Activated T-cell treated with anti-CD3 and anti-CD28 coated beads for 24 hours (primary cell): ENCODE measurements around the gene ANKMY1.

Experiments
- DNase-seq: peaks from one replicate; pipeline ENCODE4 v3.0.0-alpha.2; 2020; ENCODE audit warnings: low read depth

ANKMY1 gene

DNA sequence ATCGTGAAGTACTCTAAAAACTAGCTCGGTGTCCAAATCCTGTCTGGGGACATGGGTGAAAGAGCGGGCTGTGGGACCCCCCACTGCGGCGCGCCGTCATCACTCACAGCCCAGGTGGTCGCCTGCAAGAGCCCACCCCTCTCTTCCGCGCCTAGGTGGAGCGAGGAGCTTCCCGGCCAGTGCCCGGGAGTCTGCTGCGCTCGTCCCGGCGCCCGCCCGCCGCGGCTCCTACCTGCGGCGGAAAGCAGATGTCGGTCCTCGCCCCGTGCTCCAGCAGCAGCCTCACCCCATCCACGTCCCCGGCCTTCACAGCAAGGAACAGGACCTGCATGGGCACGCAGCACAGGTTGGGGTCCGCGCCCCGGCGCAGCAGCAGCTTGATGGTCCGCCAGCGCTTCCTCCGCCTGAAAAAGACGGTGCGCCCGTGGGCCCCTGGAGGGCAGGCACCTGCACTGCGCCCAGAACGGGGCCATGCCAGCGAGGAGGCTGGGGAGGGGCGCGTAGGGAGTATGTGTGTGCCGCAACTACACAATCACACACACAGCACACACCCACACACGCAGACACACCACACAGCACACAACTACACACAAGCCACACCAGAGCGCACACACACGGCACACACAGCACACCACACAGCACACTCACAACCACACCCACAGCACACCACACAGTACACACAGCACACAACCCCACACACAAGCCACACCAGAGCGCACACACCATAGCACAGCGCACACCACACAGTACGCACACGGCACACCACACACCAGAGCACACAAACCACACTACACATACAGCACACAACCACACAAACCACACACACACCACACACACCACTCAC, 37.4 kb downstream of the ANKMY1 start:
- DNase-seq, result no peak

DNA sequence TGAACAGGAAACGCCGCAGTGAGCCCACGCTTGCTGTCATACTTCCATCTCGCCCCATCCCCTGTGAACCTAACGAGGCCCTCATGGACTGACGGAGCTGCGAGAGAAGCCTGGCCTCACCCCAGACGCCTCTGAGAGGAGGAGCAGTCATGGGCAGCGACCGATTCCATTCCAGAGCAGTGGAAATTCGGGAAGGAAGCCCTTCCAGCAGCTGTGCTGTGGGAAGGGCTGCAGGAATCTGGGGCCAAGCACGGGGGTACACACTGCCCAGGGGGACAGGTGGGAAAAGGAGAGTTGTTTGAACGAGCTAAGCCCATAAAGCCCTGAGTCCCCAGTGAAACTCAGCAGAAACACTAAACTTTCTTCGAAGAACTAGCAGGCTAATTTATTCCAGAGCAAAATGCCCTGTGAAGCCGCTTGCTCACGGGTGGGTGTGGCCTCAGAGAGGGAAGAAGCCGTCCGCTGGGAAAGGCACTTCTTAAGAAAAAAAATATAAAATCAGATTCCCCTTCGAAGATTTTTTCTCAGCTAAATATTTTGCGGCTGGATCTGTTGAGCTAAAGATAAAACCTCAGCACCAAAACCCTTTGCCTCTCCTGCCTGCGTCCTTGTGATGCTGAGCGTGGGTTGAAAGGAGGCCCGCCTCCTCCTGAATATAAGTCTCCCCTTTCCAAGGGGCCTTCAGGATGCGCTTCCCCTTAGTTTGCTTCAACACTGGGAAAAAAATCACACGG, 38.2 kb downstream of the ANKMY1 start:
- no peak for DNase-seq

DNA sequence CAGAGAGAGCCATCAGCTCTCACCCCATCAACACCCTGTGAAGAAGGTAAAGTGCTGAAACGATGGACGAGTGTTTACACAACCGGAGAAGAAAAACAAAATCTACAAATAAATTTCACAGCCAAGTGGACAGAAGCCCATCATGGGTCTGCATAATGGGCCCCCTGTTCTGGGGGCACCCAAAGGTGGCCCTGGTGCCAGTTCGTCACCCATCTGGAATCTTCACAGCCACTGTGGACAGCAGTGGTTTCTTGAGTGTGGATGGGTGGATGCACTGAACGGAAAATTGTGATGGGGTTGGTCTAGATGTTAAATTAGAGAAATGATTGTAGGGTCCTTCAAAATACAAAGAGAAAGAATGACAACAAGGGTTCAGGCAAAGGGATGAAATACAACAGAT, 38.8 kb downstream of the ANKMY1 start:
- no peak for DNase-seq

DNA sequence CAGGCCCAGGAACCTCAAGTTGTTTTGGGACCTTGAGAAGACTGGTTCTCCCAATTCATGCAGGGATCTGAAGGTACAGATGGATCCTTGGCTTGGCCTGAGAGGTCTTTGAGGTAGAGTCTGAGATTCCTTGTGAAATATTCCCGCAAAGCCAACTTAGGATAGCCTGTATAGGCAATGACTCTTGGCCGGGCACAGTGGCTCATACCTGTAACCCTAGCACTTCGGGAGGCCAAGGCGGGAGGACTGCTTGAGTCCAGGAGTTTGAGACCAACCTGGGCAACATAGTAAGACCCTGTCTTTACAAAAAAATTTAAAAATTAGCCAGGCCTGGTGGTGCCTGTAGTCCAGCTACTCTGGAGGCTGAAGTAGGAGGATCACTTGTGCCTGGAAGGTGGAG, 40.4 kb downstream of the ANKMY1 start:
- DNase-seq, result no peak

DNA sequence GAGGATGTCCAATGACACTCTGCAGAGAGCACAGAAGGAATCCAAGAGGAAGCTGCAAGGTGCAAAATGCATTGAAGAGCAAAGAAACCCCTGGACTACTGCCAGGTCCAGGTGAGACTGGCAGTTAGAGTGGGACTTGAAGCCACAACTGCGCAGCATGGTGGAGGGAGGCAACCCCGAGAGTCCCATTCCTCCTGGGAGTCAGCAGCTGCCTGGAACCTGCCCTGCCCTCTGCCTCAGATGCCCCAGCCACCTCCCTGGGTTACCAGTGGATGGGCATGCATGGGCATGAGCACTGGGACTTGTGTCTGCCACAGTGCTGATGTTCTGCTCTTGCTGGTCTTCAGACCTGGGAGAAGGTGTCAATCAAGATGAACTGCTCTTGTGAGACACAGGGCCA, 43.2 kb downstream of the ANKMY1 start:
- no peak for DNase-seq

DNA sequence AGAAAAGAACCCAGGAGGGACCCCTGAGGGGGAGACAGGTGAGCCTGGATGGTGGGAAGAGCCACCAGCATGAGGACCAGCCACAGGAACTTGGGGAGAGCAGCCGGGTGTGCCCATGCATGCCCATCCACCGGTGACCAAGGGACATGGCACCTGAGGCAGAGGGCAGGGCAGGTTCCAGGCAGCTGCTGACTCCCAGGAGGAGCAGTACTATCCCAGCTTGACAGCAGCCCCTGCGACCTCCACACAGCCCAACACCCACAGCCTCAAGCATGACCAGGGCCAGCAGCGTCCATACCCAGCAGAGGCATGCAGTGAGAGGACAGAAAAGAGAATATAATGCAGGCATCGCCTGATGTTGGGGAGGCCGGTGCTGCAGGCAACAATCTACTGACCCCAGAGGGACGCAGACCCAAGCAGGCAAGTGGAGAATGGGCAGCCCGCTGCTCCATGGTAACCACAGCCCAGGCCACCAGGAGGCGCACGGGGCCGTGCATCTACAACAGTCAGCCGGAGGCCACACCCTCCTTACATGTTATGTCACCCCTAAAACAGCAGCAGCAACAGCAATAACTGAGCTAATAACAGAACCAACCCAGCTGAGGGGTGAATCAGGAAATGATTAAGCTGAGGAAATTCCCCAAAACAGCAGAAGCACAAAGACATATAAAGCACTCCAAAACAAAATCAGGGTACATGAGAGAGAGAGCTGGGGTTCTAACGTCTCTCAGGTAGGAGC, 44.1 kb downstream of the ANKMY1 start:
- DNase-seq, result peak; percentile 74

DNA sequence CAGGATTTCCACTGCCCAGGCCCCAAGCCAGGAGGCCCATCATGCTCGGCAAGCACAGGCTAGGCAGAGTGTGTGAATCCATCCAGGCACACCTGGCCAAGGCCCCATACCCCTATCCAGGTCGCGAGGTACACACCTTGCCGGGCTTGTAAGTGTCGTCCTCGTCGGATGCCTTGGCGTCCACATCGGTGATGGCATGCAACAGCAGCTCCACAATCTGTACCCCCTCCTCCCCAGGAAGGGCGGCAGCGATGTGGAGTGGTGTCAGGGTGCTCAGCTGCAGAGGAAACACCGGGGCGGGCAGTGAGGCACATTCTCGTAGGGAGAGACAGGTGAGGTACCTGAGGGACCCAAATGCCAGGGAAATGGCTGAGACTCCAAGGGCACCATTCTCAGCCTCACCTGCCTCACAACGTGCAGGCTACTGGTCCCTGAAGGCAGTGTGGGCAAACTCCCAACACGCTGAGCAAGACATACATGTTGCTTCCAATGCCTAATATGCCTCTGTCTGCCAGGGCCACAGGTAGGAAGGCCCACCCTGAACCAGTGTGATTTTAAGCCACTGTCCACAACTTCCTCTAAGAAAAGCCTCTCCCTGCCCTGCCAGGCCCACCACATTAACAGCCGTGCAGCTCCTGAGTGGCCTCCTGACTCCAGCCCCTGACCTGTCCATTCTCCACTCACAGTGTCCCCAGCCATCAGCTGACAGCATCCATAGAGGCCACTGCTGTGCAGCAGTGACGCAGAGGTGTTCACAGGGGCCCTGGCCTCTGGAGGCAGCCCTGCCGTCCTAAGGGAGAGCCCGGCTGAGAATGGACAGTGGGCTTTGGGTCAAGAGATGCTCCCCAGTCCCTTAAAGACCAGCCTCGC, 44.9 kb downstream of the ANKMY1 start:
- no peak for DNase-seq

DNA sequence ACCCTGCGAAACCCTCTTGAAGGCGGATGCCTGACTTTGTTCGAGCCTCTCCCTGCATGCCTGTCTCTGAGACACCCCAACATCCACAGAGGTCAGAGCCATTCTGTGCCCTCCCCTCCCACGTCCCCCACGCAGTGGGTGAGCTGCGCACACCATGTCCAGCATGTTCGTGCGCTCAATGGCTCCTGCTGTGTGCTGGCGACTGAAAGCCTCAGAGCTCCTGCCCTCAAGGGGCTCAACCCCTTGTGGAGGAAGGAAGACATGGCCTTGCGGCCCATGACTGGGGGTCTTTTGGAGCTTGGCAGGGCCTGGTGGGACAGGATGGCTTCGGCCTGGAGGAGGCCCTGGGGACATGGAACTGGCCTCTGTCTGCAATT, 45.7 kb downstream of the ANKMY1 start:
- DNase-seq, result no peak

DNA sequence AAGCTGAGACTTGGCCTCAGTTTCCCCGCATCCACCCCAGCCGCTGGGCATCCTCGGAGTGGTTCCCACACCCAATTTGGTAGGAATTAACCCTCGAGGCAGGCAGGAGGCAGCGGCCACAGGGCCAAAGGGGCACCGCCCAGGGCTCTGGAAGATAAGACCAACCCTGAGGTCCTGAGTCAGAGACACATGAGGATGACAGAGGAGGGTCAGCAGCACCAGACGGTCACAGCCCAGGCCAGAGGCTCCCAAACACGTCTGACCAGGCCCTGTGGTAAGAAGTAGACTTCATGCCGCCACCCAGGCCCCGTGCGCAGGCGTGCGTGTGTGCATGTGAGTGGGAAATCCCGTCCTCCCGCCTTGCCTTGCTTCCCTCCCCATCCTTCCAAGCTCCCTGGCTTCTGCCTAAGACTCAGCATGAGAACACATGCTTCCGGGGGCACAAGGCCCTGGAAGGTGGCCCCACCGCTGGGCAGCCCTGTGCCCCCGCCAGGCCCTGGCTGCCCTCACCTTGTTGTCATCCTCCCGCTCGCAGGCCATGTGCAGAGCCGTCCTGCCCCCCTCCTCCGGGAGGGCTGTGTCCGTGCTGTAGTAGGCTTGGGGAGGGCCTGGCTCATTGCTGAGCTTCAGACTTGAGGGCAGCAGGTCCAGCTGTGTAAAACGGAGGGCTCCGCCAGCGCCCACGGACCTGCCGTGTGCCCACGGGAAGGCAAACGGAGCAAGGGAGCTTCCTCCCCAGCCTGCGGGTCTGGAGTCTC, 46.3 kb downstream of the ANKMY1 start:
- DNase-seq, result no peak

DNA sequence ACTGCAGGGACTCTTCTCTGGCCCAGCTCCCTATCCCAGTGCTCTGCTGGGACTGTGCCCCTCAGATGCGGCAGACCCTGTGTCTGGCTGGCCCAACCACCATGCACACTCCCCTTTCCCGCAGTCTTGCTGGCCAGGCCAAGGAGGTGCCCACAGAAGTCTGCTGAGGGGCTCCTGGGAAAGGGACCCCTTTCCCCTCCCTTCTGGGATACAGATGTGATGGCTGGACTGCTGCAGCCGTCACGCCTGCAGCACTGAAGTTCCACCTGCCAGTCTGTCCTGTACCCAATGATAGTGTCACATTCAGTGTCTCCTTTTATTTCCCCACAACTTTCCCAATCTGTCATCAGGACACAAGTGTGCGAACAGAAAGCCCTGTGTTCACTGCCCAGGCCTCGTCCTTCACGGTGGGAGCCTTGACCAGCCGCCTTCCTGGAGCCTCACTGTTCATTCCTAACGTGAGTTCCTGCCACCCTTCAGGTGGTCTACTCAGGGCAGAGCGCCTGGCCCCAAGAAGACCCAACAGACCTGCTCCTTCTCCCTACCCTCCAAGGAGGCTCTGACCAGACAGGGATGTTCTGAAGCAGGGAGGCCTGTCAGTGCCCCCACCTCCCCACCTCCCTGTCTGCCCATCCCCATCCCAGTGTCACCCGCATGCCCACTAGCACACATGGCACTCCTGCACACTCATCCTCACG, 47.1 kb downstream of the ANKMY1 start:
- no peak for DNase-seq

DNA sequence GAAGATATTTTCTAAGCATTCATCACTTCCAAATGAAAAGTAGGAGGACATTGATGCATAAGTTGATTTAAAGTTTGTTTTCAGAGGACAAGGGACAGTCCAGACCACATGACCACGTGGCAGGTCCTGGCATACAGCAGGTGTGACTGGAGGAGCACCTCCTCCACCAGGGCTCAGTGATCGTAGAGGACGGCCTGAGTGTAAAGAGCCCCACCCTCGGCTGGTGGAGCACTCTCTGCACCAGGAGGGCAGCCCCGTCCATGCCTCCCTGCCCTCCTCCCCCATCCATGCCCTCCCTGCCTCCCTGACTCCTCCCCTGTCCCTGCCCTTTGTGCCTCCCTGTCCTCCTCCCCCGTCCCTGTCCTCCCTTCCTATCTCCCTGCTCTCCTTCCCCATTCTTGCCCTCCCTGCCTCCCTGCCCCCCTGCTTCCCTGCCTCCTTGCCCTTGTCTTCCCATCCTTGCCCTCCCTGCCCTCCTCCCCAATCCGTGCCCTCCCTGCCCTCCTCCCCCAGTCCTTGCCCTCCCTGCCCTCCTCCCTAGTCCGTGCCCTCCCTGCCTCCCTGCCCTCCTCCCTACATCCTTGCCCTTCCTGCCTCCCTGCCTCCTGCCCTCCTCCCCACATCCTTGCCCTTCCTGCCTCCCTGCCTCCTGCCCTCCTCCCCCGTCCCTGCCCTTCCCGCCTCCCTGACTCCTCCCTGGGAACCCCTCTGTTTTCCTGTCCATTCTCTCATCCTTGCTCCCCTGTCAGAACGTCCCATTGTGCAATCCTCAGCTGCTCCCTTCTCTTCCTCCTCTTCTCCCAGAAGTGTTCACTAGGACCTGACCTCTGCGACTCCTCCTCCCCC, 47.9 kb downstream of the ANKMY1 start:
- DNase-seq, result no peak

DNA sequence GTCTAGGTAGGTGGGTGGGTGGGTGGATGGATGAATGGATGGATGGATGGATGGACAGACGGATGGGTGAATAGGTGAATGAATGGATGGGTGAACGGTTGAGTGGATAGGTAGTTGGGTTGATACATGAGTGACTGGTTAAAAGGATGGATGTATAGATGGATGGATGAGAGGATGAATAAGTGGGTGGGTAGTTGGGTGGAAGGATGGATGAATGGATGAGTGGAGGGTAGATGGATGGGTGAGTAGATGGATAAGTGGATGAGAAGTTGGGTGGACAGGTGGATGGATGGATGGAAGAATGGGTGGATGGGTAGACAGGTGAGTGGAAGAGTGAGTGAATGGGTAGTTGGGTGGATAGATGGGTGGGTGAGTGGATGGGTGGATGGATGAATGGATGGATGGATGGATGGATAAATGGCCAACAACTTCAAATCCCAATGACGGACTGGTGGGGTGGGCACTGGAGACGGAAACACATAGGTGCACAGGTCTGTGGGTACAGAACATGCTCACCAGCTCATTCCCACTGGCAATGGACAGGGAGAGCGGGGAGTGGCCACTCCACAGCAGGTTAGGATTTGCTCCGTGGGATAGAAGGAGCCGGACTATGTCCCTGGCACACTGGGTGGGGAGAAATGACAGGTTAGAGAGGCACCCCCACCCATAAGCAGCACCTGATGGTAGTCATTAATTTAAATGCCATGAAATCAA, 48.8 kb downstream of the ANKMY1 start:
- no peak for DNase-seq

DNA sequence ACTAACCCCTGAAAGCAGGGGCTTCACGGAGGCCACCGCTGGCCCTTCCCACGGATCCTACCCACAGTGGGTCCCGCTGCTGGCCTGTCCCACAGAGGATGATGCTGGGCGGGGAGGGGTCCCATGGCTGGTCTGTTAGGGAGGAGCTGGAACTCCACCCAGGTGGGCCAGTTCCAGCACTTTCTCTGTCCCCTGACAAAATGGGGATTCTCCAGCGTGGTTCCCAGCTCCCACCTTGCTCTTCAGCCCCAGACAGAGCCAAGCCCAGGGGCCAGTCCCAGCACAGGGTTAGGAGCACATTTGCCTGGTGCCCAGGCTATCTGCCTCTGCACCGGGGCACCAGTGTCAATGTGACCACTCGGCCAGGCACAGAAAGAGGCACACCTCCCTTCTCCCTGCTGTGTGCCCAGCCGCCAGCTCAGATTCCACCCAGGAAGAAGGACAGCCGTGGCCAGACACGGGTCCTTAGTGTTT, 50.0 kb downstream of the ANKMY1 start:
- no peak for DNase-seq

DNA sequence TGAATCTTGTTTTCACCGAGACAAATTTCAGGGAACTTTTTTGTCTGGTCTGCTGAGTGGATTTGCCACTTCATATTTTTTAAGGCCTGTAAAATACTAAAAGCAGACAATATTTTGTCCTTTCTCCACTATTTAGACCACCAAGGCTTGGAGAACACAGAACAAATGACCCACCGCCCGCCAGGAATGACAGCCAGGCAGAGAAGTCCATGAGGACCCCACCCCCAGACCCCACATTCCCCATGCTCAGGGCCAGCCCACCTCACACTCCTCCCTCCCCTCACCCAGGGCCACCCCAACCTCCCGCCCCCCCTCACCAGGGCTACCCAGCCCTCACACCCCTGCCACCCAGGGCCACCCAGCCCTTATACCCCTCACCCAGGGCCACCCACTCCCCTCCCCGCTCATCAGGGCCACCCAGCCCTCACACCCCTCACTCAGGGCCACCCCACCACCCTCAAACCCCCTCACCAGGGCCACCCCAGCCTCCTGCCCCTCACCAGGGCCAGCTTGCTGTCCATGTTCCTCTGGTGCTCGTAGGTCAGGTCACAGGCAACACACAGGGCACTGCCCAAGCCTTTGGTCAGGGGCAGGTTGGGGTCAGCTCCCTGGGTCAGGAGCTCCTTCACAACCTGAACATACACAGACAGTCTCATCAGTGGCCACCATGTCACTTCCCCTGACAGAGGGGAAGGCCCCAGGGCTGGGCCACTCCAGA, 50.6 kb downstream of the ANKMY1 start:
- no peak for DNase-seq

DNA sequence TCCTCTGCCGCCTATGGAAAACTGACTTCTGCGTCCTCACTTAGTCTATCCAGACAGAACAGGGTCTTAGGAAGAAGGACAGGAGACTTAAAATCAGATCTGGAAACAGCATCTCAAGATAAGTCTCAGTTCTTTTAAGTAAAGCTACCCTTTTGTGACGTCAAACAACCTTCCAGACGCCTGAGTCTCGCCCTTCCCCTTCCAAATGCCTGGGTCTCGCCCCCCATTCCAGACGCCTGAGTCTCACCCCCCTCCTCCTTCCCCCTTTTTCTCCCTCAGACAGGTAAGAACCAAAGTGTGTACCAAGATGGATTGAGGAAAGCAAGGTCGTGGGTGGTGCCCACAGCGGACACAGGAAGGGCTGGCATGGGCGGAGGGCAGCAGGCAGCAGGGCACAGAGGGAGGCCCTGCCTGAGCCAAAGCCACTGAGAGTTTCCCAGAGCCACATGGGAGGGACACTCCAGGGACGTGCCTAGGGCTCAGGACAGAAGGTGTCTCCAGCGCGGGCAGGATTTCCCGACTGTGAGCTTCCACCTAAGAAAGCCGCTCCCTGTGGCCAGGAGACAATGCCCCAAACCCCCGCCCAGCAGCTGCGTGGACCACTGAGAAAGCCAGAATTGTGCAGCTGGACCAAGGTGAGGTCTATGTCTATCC, 51.3 kb downstream of the ANKMY1 start:
- no peak for DNase-seq

DNA sequence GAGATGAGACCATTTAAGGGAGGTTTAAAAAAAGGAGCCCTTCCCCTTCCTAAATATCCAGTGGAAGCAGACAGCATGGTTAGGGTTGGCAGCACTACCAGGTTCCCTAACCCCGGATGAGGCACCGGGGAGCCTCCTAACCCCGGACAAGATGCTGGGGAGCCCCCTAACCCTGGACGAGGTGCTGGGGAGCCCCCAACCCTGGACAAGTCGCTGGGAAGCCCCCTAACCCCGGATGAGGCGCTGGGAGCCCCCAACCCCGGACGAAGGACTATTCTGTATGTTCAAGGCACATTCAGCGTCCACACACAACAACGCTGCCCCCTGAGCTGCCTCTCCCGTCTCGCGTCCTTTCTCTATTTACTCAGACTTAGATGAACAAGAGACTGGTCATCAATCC, 51.9 kb downstream of the ANKMY1 start:
- DNase-seq, result no peak

DNA sequence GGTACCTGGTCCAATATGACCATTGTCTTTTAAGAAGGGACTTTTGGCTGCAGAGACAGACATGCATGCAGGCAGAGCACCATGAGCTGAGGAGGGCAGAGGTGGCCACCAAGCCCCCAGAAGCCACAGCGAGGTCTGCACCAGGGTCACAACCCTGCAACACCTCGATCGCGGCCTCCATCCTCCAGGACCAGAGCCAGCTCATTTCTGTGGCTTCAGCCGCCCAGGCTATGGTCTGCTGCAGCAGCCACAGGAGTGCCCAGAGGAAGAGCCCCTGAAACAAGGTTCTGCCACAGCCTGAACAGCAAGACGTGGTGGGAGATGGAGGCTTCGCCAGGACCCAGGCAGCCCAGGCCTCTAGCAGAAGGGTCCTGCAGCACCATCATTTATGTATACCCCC, 53.9 kb downstream of the ANKMY1 start:
- DNase-seq, result no peak

DNA sequence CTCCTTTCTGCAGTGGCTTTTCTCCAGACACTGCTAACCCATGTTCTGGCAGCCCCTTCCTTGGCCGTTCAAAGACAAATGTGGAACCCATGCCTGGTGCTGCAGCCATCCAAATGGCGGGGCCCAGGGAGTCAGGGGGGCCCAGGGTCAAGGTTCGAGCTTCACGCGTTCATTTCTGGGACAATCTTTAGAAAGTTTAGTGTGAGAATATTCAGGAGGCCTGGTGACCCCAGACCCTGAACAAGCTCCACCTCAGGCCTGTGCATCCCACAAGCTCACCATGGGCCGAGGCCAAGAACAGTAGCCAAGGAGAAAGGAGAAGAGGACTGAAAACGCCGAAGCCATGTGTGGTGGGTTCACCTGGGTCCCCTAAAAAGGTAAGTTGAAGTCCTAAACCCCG, 54.4 kb downstream of the ANKMY1 start:
- no peak for DNase-seq
